Cardiac muscle cell (in vitro differentiated cells and primary cell): ENCODE measurements around the gene POU3F2. TPM values are rescaled to one million over a fixed set of nuclear protein-coding genes. Genes with fewer than 3 reads are reported as not detected.

Source experiments
- DNase-seq, 2 donors: peaks; one replicate each; pipeline versions ENCODE4 v3.0.0 to v3.0.0-alpha.2; 2010 to 2017; ENCODE audit warnings: low read depth in 1 of 2, low spot score in 1 of 2
- H3K27ac ChIP-seq: fragments of 200-600 bp; sonication (generic); 2 replicates; pipeline ENCODE4 v1.5.1; 2016
- H3K27me3 ChIP-seq: fragments of 200-600 bp; sonication (generic); 2 replicates; pipeline ENCODE4 v1.6.0; 2016; ENCODE audit warnings: control low read depth
- H3K36me3 ChIP-seq: fragments of 200-600 bp; sonication (generic); 2 replicates; pipeline ENCODE4 v1.5.1; 2016; ENCODE audit warnings: control low read depth
- H3K4me1 ChIP-seq: fragments of 200-600 bp; sonication (generic); 2 replicates; pipeline ENCODE4 v1.8.1; 2017; ENCODE audit warnings: low read depth, mild to moderate bottlenecking, mixed run types
- H3K4me3 ChIP-seq: fragments of 200-600 bp; sonication (generic); 2 replicates; pipeline ENCODE4 v1.5.1; 2016; ENCODE audit warnings: mild to moderate bottlenecking
- H3K9me3 ChIP-seq: fragments of 200-600 bp; sonication (generic); 2 replicates; pipeline ENCODE4 v1.5.1; 2017; ENCODE audit warnings: low read depth, mild to moderate bottlenecking, control low read depth
- CTCF ChIP-seq: IDR thresholded peaks from 2 replicates; pipeline ENCODE4 v1.5.1; 2012; ENCODE audit warnings: low read depth, mild to moderate bottlenecking, low read length
- polyA plus RNA-seq: library from polyadenylated mRNA; unstranded; fragments of >200 nt; fragmentation: Nextera tagmentation; extraction: Ambion mirVana; gene quantifications from 2 replicates; pipeline ENCODE4 v1.2.1, GENCODE V29; 2016
- total RNA-seq: library from RNA; depleted of rRNA; stranded (reverse); fragments of >200 nt; gene quantifications from 2 replicates; pipeline ENCODE4 v1.2.3, GENCODE V29; 2016

POU3F2 gene
- total and polyA plus RNA-seq, 2 experiments from 2014 or later, result 0.12 to 0.48 TPM

- Histone ChIP-seq H3K4me3 (peak overlapping the region; percentile 37), H3K9me3 (no peaks in the 10 kb centered on the region), H3K36me3 (no peaks in the 10 kb centered on the region), H3K27me3 (peaks cover 70% of the 10 kb centered on the region), H3K4me1 (peaks cover 6% of the 10 kb centered on the region), H3K27ac (no peak overlapping the region)
- no peak for TF ChIP-seq CTCF
- DNase-seq, result no peak
Measured at GRCh38 chr6:98823428-98824161, 10.8 kb upstream of the POU3F2 start.

- no peaks in the 10 kb centered on the region for H3K36me3 ChIP-seq
- peaks cover 77% of the 10 kb centered on the region for H3K27me3 ChIP-seq
- H3K4me1 ChIP-seq, result peaks cover 6% of the 10 kb centered on the region
- H3K4me3 ChIP-seq, result peak overlapping the region; percentile 37
- DNase-seq, result peak in 1 of 2 donors; percentile 48
- TF ChIP-seq CTCF, result no peak
- no peaks in the 10 kb centered on the region for H3K9me3 ChIP-seq
- H3K27ac ChIP-seq, result no peak overlapping the region
Measured at GRCh38 chr6:98824162-98824901, 10.0 kb upstream of the POU3F2 start.

DNA sequence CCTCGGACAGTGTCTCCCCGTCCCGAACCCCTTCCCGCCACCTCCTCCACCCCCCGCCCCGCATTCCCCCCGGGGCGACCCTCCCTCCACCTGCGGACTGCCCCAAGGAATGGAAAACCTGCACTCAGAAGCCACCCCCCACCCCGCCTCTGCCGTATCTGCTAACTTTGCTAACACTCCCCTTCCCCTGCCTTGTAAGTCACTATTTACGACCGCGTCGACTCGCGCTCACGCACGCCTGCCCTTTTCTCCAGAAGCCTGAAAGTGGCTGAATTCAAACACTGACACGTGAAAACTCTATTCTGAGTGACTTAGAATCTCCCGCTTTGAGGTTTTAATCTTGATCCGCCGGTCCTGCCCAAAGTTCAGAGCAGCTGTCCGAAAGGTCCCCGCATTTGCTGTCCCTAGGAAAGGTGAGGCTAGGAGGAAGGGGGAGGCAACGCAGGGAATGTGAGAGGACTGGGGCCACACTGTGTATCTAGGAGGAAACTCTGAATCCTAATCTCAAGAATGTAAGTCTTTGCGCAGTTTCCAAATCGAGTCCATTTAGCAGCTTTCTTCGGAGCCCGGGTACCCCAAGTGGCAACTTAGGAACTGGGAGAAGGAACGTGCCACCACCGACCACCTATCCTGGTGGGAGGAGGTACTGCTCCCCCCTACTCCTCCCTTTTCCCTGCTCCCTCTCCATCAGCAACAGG lies 9.3 kb upstream of the POU3F2 start:
- DNase-seq, result no peak
- Histone ChIP-seq H3K36me3 (no peaks in the 10 kb centered on the region), H3K27me3 (peaks cover 84% of the 10 kb centered on the region), H3K4me3 (peak overlapping the region; percentile 37), H3K9me3 (no peaks in the 10 kb centered on the region), H3K4me1 (peaks cover 6% of the 10 kb centered on the region), H3K27ac (no peak overlapping the region)
- no peak for TF ChIP-seq CTCF

DNA sequence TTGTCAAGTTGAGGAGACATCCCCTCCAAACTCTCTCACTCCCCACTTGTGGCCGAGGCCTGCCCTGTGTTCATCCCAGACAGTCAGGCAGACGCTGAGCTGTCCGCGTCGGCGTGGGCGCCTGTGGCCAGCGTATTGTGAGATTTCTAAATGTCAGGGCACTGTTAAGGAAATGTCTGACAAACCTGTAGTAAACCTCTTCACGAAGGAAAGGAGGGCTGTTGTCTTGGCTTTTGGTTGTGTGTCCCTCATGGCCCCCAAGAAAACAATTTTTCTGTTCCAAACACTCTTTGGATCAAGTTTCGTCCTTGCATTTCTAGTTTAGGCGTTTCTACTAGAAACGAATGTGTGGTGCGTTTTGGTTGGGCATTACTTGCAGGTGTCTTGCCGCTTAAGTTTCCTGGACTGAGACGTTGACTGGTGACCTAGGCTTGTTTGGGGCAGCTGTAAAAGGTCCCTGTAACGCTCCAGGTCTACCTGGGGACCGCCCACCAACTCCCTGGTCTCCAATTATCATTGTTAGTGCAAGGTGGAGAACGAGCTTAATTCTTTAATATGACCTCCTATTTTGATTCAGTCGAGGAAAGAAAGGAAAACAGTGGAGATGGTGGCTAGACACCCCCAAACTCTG lies 8.7 kb upstream of the POU3F2 start:
- no peak overlapping the region for H3K27ac ChIP-seq
- no peak for DNase-seq
- no peak overlapping the region for H3K4me3 ChIP-seq
- H3K36me3 ChIP-seq, result no peaks in the 10 kb centered on the region
- no peaks in the 10 kb centered on the region for H3K9me3 ChIP-seq
- peaks cover 6% of the 10 kb centered on the region for H3K4me1 ChIP-seq
- TF ChIP-seq CTCF, result no peak
- peaks cover 91% of the 10 kb centered on the region for H3K27me3 ChIP-seq

DNA sequence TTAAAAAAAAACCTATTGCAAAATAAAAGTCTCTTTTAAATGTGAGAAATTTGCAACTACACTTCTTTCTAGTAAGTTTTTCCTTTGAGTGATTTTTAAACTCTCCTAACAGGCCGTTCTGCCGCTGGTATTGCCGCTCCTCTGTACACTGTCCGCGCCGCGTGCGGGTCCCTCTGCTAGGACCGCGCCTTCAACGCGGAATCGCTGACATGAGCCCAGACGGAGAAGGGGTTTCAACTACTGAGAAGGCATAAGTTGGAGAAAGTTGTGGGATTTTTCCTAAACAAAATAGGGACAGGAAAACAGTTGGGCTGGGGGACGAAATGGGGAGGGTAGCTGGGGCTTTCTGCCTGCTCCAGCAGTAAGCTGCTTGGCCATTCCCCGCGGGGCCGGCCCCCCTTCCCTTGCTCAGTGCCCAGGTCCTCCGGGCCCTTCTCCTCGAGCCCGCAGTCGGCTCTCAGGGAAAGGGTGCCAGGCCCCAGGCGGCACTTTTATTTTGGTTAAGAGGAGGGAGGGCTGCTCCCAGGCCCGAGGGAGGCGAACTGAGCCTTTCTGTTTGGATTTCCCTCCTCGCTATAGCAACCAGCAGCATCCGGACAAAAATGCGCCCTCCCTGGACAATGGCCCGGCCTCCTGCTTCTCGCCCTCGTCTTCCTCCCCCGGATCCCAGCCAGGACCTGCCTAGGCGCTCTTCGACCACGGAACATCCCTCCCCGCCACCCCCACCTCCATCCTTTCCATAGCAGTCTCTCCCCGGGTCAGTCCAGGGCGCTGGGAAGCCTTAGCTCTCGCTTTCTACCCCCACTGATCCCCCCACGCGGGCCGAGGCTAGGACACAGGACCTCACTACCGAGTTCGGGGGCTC lies 6.8 kb upstream of the POU3F2 start:
- Histone ChIP-seq H3K36me3 (no peaks in the 10 kb centered on the region), H3K27me3 (peaks cover 100% of the 10 kb centered on the region), H3K4me3 (no peak overlapping the region), H3K9me3 (no peaks in the 10 kb centered on the region), H3K4me1 (peaks cover 18% of the 10 kb centered on the region), H3K27ac (no peak overlapping the region)
- no peak for TF ChIP-seq CTCF
- DNase-seq, result peak in 1 of 2 donors; percentile 50
